Suppressor macrophage treated with lipopolysaccharide for 1 hour (primary cell): ENCODE results near the gene PCDHB7.
"Not testable (repeated sequence)": the region's sequence is repeated elsewhere in the genome, so short reads cannot be mapped to it uniquely, and the experiment has no call there.

Experiments used
- DNase-seq, 3 donors: peaks; one replicate each; pipeline ENCODE4 v3.0.0-alpha.2; 2020 to 2022

The PCDHB7 gene

GRCh38 chr5:141225421-141225820 lies 53.0 kb downstream of the PCDHB7 start:
- not testable (repeated sequence) for DNase-seq
